Measurements from ENCODE around the gene BPIFA2. TPM values are rescaled to one million over a fixed set of nuclear protein-coding genes. Genes with fewer than 3 reads are reported as not detected.
A peak's percentile ranks its signal among the peaks of the same experiment; 100 is the strongest.

The BPIFA2 gene
- total RNA-seq, 6 donors from 2014 or later, result not detected

- DNase-seq, result no peak
- Histone ChIP-seq H3K27ac (no peak overlapping the region), H3K9me3 (peaks cover 3 to 13% (median 10%) of the 10 kb centered on the region in 4 donors), H3K36me3 (no peaks in the 10 kb centered on the region), H3K4me3 (no peak overlapping the region), H3K27me3 (no peaks in the 10 kb centered on the region), H3K4me1 (no peaks in the 10 kb centered on the region)
- 52 to 58% methylated on average over 7 of the region's 7 CpGs for WGBS, 2 donors
- no peak for TF ChIP-seq CTCF (IDR thresholded peaks at IDR 0.05)
- no peak for TF ChIP-seq EP300 (IDR thresholded peaks at IDR 0.05)
- no peak for ATAC-seq (ENCODE audit: low FRiP score in 2 of 2)
Measured at GRCh38 chr20:33172781-33173180, 4.8 kb downstream of the BPIFA2 start.

GRCh38 chr20:33175123-33175522, 7.2 kb downstream of the BPIFA2 start:
- Histone ChIP-seq H3K9me3 (peaks cover 0 to 3% (median 0%) of the 10 kb centered on the region in 4 donors), H3K27me3 (no peaks in the 10 kb centered on the region), H3K4me1 (no peaks in the 10 kb centered on the region), H3K27ac (no peak overlapping the region), H3K4me3 (no peak overlapping the region), H3K36me3 (no peaks in the 10 kb centered on the region)
- TF ChIP-seq POLR2AphosphoS5 (IDR thresholded peaks at IDR 0.05) (no peak), EP300 (IDR thresholded peaks at IDR 0.05) (no peak), POLR2A (IDR thresholded peaks at IDR 0.05) (no peak), CTCF (IDR thresholded peaks at IDR 0.05) (no peak)
- no peak for ATAC-seq (ENCODE audit: low FRiP score in 2 of 2)
- DNase-seq, result no peak
- 60 to 93% methylated on average over 1 to 3 of the region's 3 CpGs for WGBS, 2 donors

- no peak for TF ChIP-seq POLR2A (IDR thresholded peaks at IDR 0.05)
- ATAC-seq (ENCODE audit: low FRiP score in 2 of 2), result no peak
- WGBS, 2 donors, result 70 to 75% methylated on average over 3 of the region's 3 CpGs
Measured at GRCh38 chr20:33176101-33176500, 8.1 kb downstream of the BPIFA2 start.

GRCh38 chr20:33177866-33178265, 9.9 kb downstream of the BPIFA2 start:
- Histone ChIP-seq H3K27ac (peak overlapping the region in 1 of 4 donors; percentile 65), H3K9me3 (no peaks in the 10 kb centered on the region), H3K36me3 (no peaks in the 10 kb centered on the region), H3K4me1 (no peaks in the 10 kb centered on the region), H3K27me3 (no peaks in the 10 kb centered on the region), H3K4me3 (no peak overlapping the region)
- ATAC-seq (ENCODE audit: low FRiP score in 2 of 2) (no peak), DNase-seq (no peak)
- TF ChIP-seq EP300 (IDR thresholded peaks at IDR 0.05) (no peak), POLR2A (IDR thresholded peaks at IDR 0.05) (no peak), CTCF (IDR thresholded peaks at IDR 0.05) (no peak)
- 65 to 68% methylated on average over 9 of the region's 9 CpGs for WGBS, 2 donors

More at GRCh38 chr20:33176101-33176500, 8.1 kb downstream of the BPIFA2 start:
- Histone ChIP-seq H3K9me3 (no peaks in the 10 kb centered on the region), H3K36me3 (no peaks in the 10 kb centered on the region), H3K4me1 (no peaks in the 10 kb centered on the region), H3K27ac (no peak overlapping the region), H3K27me3 (no peaks in the 10 kb centered on the region), H3K4me3 (no peak overlapping the region)
- no peak for DNase-seq

- DNase-seq, result peak in 1 of 2 donors; percentile 70
- 33 to 80% methylated on average over 6 of the region's 6 CpGs for WGBS, 2 donors
- no peak overlapping the region for H3K4me3 ChIP-seq
- TF ChIP-seq CTCF (IDR thresholded peaks at IDR 0.05) (no peak), POLR2A (IDR thresholded peaks at IDR 0.05) (no peak), POLR2AphosphoS5 (IDR thresholded peaks at IDR 0.05) (no peak), EP300 (IDR thresholded peaks at IDR 0.05) (no peak)
- peak in 1 of 2 donors; percentile 68 for ATAC-seq (ENCODE audit: low FRiP score in 2 of 2)
- H3K27me3 ChIP-seq, result no peaks in the 10 kb centered on the region
- H3K27ac ChIP-seq, result peak overlapping the region in 1 of 4 donors; percentile 68
- no peaks in the 10 kb centered on the region for H3K36me3 ChIP-seq
- no peaks in the 10 kb centered on the region for H3K9me3 ChIP-seq
- H3K4me1 ChIP-seq, result no peaks in the 10 kb centered on the region
Measured at GRCh38 chr20:33178726-33179125, 10.8 kb downstream of the BPIFA2 start.

Data from upper lobe of left lung (tissue), 6 donors.